Measurements from ENCODE around the gene C6orf89. TPM values are rescaled to one million over a fixed set of nuclear protein-coding genes. Genes with fewer than 3 reads are reported as not detected.

The C6orf89 gene
- total and polyA plus RNA-seq, 4 donors = 16.7 to 59.7 (median 39.8) TPM

- Histone ChIP-seq H3K27me3 (ENCODE audit: control insufficient read depth in 1 of 2, insufficient read depth in 2 of 2, low read length in 1 of 2) (no peaks in the 10 kb centered on the region), H3K4me3 (ENCODE audit: low read length in 2 of 2) (no peak overlapping the region), H3K9me3 (ENCODE audit: control insufficient read depth, low read length) (no peaks in the 10 kb centered on the region), H3K27ac (ENCODE audit: low read depth in 1 of 2, low read length in 2 of 2) (no peak overlapping the region), H3K4me1 (ENCODE audit: control insufficient read depth in 1 of 2, insufficient read depth in 2 of 2, low read length in 2 of 2) (peaks cover 0 to 3% of the 10 kb centered on the region in 2 donors), H3K36me3 (ENCODE audit: control insufficient read depth in 1 of 2, insufficient read depth in 2 of 2, low read length in 1 of 2) (no peaks in the 10 kb centered on the region)
- ATAC-seq (ENCODE audit: low FRiP score) (peak; percentile 38), DNase-seq (peak in 1 of 2 donors; percentile 66)
- WGBS, 2 donors = 23 to 29% methylated on average over 13 of the region's 13 CpGs
- intact Hi-C loops (cut with DNase I) = no loop called here
Observed at GRCh38 chr6:36927691-36928546, 42.2 kb downstream of the C6orf89 start.

DNA sequence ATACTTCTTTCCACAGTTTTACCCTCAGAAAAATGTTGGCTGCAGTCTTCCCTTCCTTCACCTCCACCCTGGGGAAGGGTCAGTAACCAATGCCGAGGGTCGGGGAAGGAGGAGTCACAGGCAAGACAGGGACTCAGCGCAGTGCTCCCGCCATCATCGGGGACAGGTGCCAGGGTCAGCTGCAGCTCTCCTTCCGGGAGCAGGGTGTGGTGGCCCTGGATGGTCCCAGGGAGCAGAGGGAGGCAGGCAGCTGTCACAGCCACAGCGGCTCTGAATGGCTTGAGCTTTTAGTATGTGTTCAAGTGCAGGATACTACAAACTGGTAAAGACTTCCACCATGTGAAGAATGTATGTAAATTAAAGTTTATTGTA is 42.8 kb downstream of the C6orf89 start:
- Histone ChIP-seq H3K27me3 (ENCODE audit: control insufficient read depth in 1 of 2, insufficient read depth in 2 of 2, low read length in 1 of 2) (no peaks in the 10 kb centered on the region), H3K36me3 (ENCODE audit: control insufficient read depth in 1 of 2, insufficient read depth in 2 of 2, low read length in 1 of 2) (no peaks in the 10 kb centered on the region), H3K27ac (ENCODE audit: low read depth in 1 of 2, low read length in 2 of 2) (no peak overlapping the region), H3K4me1 (ENCODE audit: control insufficient read depth in 1 of 2, insufficient read depth in 2 of 2, low read length in 2 of 2) (peaks cover 0 to 3% of the 10 kb centered on the region in 2 donors), H3K4me3 (ENCODE audit: low read length in 2 of 2) (no peak overlapping the region), H3K9me3 (ENCODE audit: control insufficient read depth, low read length) (no peaks in the 10 kb centered on the region)
- 76 to 77% methylated on average over 7 of the region's 7 CpGs for WGBS, 2 donors
- DNase-seq (peak in 1 of 2 donors; percentile 72), ATAC-seq (ENCODE audit: low FRiP score) (peak; percentile 47)
- intact Hi-C loops (cut with DNase I) = no loop called here

DNA sequence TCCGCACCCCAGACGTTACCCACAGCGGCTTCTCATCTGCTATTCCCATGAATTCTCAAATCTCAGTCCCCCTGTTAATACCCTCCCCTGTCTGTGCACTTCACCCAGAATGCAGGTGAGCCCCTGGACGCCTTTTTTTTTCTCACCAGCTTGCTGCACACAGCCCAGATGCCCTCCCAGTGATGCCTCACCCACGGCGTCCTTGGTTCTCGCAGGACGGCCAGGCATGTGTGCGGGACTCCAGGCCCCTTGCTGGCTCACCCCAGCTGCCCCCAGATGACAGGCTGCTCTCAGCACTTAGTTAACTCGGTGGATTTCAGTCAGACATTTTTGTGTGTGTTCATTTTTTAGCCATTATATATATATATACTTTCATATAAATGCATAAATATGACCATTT is 43.4 kb downstream of the C6orf89 start:
- H3K4me1 ChIP-seq (ENCODE audit: control insufficient read depth in 1 of 2, insufficient read depth in 2 of 2, low read length in 2 of 2) = peaks cover 0 to 3% of the 10 kb centered on the region in 2 donors
- intact Hi-C loops (cut with DNase I) = no loop called here
- 75 to 77% methylated on average over 10 of the region's 10 CpGs for WGBS, 2 donors
- H3K27ac ChIP-seq (ENCODE audit: low read depth in 1 of 2, low read length in 2 of 2) = no peak overlapping the region
- no peaks in the 10 kb centered on the region for H3K27me3 ChIP-seq (ENCODE audit: control insufficient read depth in 1 of 2, insufficient read depth in 2 of 2, low read length in 1 of 2)
- peak in 1 of 2 donors; percentile 41 for DNase-seq
- H3K36me3 ChIP-seq (ENCODE audit: control insufficient read depth in 1 of 2, insufficient read depth in 2 of 2, low read length in 1 of 2) = no peaks in the 10 kb centered on the region
- ATAC-seq (ENCODE audit: low FRiP score) = no peak
- H3K9me3 ChIP-seq (ENCODE audit: control insufficient read depth, low read length) = no peaks in the 10 kb centered on the region
- H3K4me3 ChIP-seq (ENCODE audit: low read length in 2 of 2) = no peak overlapping the region

- Histone ChIP-seq H3K9me3 (ENCODE audit: control insufficient read depth, low read length) (no peaks in the 10 kb centered on the region), H3K4me1 (ENCODE audit: control insufficient read depth in 1 of 2, insufficient read depth in 2 of 2, low read length in 2 of 2) (peaks cover 0 to 3% of the 10 kb centered on the region in 2 donors), H3K27me3 (ENCODE audit: control insufficient read depth in 1 of 2, insufficient read depth in 2 of 2, low read length in 1 of 2) (no peaks in the 10 kb centered on the region), H3K36me3 (ENCODE audit: control insufficient read depth in 1 of 2, insufficient read depth in 2 of 2, low read length in 1 of 2) (no peaks in the 10 kb centered on the region), H3K4me3 (ENCODE audit: low read length in 2 of 2) (no peak overlapping the region), H3K27ac (ENCODE audit: low read depth in 1 of 2, low read length in 2 of 2) (no peak overlapping the region)
- ATAC-seq (ENCODE audit: low FRiP score) (no peak), DNase-seq (peak in 1 of 2 donors; percentile 14)
- intact Hi-C loops (cut with DNase I) = no loop called here
- 11 to 18% methylated on average over 5 of the region's 5 CpGs for WGBS, 2 donors
Observed at GRCh38 chr6:36929607-36930006, 43.9 kb downstream of the C6orf89 start.

DNA sequence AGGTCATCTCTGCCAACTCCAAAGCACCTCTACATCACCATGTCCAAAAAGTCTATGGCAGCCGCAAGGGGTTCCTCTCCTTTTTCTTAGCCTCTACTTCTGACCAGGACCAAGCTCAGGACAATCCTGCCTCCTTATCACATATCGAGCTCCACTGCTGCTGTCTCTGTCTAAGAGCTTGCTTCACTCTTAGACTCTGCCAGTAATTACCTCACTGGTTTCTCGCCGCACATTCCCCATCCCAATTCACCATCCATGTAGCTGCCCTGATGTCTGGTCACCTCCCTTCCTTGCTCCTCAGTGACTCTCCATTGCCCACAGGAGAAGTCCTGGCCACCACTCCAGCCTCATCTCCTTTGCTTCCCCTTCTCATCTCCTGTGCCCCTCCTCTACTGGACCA is 44.7 kb downstream of the C6orf89 start:
- H3K4me1 ChIP-seq (ENCODE audit: control insufficient read depth in 1 of 2, insufficient read depth in 2 of 2, low read length in 2 of 2) = peaks cover 0 to 3% of the 10 kb centered on the region in 2 donors
- H3K36me3 ChIP-seq (ENCODE audit: control insufficient read depth in 1 of 2, insufficient read depth in 2 of 2, low read length in 1 of 2) = no peaks in the 10 kb centered on the region
- DNase-seq (peak in 1 of 2 donors; percentile 17), ATAC-seq (ENCODE audit: low FRiP score) (peak; percentile 53)
- intact Hi-C loops (cut with DNase I) = no loop called here
- H3K27ac ChIP-seq (ENCODE audit: low read depth in 1 of 2, low read length in 2 of 2) = no peak overlapping the region
- no peaks in the 10 kb centered on the region for H3K9me3 ChIP-seq (ENCODE audit: control insufficient read depth, low read length)
- no peaks in the 10 kb centered on the region for H3K27me3 ChIP-seq (ENCODE audit: control insufficient read depth in 1 of 2, insufficient read depth in 2 of 2, low read length in 1 of 2)
- WGBS, 2 donors = 89 to 94% methylated on average over 4 of the region's 4 CpGs
- no peak overlapping the region for H3K4me3 ChIP-seq (ENCODE audit: low read length in 2 of 2)

GRCh38 chr6:36933102-36933501 is 47.4 kb downstream of the C6orf89 start:
- no peak for ATAC-seq (ENCODE audit: low FRiP score)
- Histone ChIP-seq H3K27ac (ENCODE audit: low read depth in 1 of 2, low read length in 2 of 2) (no peak overlapping the region), H3K4me1 (ENCODE audit: control insufficient read depth in 1 of 2, insufficient read depth in 2 of 2, low read length in 2 of 2) (no peaks in the 10 kb centered on the region), H3K9me3 (ENCODE audit: control insufficient read depth, low read length) (no peaks in the 10 kb centered on the region), H3K27me3 (ENCODE audit: control insufficient read depth in 1 of 2, insufficient read depth in 2 of 2, low read length in 1 of 2) (no peaks in the 10 kb centered on the region), H3K4me3 (ENCODE audit: low read length in 2 of 2) (no peak overlapping the region), H3K36me3 (ENCODE audit: control insufficient read depth in 1 of 2, insufficient read depth in 2 of 2, low read length in 1 of 2) (no peaks in the 10 kb centered on the region)
- intact Hi-C loops (cut with DNase I) = no loop called here
- WGBS, 2 donors = 53 to 66% methylated on average over 2 of the region's 2 CpGs
- DNase-seq = no peak

- DNase-seq = peak in 1 of 2 donors; percentile 3
- intact Hi-C loops (cut with DNase I) = no loop called here
- H3K4me3 ChIP-seq (ENCODE audit: low read length in 2 of 2) = no peak overlapping the region
- H3K4me1 ChIP-seq (ENCODE audit: control insufficient read depth in 1 of 2, insufficient read depth in 2 of 2, low read length in 2 of 2) = no peaks in the 10 kb centered on the region
- 83 to 93% methylated on average over 4 of the region's 4 CpGs for WGBS, 2 donors
- no peaks in the 10 kb centered on the region for H3K36me3 ChIP-seq (ENCODE audit: control insufficient read depth in 1 of 2, insufficient read depth in 2 of 2, low read length in 1 of 2)
- H3K27ac ChIP-seq (ENCODE audit: low read depth in 1 of 2, low read length in 2 of 2) = no peak overlapping the region
- no peaks in the 10 kb centered on the region for H3K27me3 ChIP-seq (ENCODE audit: control insufficient read depth in 1 of 2, insufficient read depth in 2 of 2, low read length in 1 of 2)
- no peak for ATAC-seq (ENCODE audit: low FRiP score)
- no peaks in the 10 kb centered on the region for H3K9me3 ChIP-seq (ENCODE audit: control insufficient read depth, low read length)
Observed at GRCh38 chr6:36933519-36933918, 47.8 kb downstream of the C6orf89 start.

DNA sequence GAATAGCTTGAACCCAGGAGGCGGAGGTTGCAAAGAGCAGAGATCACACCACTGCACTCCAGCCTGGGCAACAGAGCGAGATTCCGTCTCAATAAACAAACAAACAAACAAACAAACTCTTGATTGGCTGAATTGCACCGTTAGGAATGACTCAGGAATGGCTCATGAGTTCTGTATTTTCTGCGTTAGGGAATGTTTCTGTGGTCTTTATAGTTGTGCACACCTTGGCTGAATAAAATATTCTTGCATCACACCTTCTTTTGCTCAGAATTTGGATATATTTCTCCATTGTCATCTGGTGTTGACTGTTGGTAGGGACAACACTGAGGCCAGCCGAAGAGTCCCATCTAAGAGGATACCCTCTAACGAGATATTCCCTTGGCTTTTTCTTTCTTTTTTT is 49.1 kb downstream of the C6orf89 start:
- DNase-seq (no peak), ATAC-seq (ENCODE audit: low FRiP score) (no peak)
- WGBS, 2 donors = 93 to 94% methylated on average over 7 of the region's 7 CpGs
- intact Hi-C loops (cut with DNase I) = no loop called here
- no peaks in the 10 kb centered on the region for H3K36me3 ChIP-seq (ENCODE audit: control insufficient read depth in 1 of 2, insufficient read depth in 2 of 2, low read length in 1 of 2)
- H3K27me3 ChIP-seq (ENCODE audit: control insufficient read depth in 1 of 2, insufficient read depth in 2 of 2, low read length in 1 of 2) = no peaks in the 10 kb centered on the region
- H3K4me3 ChIP-seq (ENCODE audit: low read length in 2 of 2) = no peak overlapping the region
- H3K4me1 ChIP-seq (ENCODE audit: control insufficient read depth in 1 of 2, insufficient read depth in 2 of 2, low read length in 2 of 2) = no peaks in the 10 kb centered on the region
- H3K27ac ChIP-seq (ENCODE audit: low read depth in 1 of 2, low read length in 2 of 2) = no peak overlapping the region
- no peaks in the 10 kb centered on the region for H3K9me3 ChIP-seq (ENCODE audit: control insufficient read depth, low read length)

- Histone ChIP-seq H3K36me3 (ENCODE audit: control insufficient read depth in 1 of 2, insufficient read depth in 2 of 2, low read length in 1 of 2) (no peaks in the 10 kb centered on the region), H3K4me1 (ENCODE audit: control insufficient read depth in 1 of 2, insufficient read depth in 2 of 2, low read length in 2 of 2) (no peaks in the 10 kb centered on the region), H3K9me3 (ENCODE audit: control insufficient read depth, low read length) (no peaks in the 10 kb centered on the region), H3K4me3 (ENCODE audit: low read length in 2 of 2) (no peak overlapping the region), H3K27ac (ENCODE audit: low read depth in 1 of 2, low read length in 2 of 2) (no peak overlapping the region), H3K27me3 (ENCODE audit: control insufficient read depth in 1 of 2, insufficient read depth in 2 of 2, low read length in 1 of 2) (no peaks in the 10 kb centered on the region)
- DNase-seq = peak in 1 of 2 donors; percentile 42
- intact Hi-C loops (cut with DNase I) = no loop called here
- 92 to 96% methylated on average over 5 of the region's 5 CpGs for WGBS, 2 donors
- ATAC-seq (ENCODE audit: low FRiP score) = no peak
Observed at GRCh38 chr6:36936824-36937223, 51.1 kb downstream of the C6orf89 start.

Data from aorta (tissue), 5 donors.